Hematopoietic multipotent progenitor cell treated with erythropoietin and hydrocortisone succinate and interleukin-3 and kit ligand, for 15 days (in vitro differentiated cells): ENCODE results near the gene SCYL3.
"Not testable (repeated sequence)": the region's sequence is repeated elsewhere in the genome, so short reads cannot be mapped to it uniquely, and the experiment has no call there.

Experiments
- DNase-seq: peaks from one replicate; pipeline ENCODE4 v3.0.0-alpha.2; 2015; ENCODE audit warnings: low spot score

SCYL3 gene

DNA sequence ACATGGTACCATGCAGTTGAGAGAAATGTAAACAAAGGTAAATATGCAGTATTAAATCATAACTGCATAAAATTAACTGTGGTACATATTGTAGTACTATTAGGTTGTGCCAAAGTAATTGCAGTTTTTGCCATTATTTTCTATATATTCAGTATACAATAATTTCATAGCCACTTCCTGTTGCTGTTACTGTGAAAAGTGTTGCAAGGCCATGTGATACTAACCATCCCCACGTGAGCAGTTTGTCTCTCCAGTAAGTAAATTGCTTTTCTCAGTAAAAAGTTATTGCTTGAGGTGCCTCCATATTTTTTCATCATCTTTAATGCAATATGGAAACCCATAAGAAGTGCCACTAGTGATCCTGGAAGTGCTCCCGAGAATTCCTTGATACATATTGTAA lies 79.4 kb downstream of the SCYL3 start:
- DNase-seq: no peak

DNA sequence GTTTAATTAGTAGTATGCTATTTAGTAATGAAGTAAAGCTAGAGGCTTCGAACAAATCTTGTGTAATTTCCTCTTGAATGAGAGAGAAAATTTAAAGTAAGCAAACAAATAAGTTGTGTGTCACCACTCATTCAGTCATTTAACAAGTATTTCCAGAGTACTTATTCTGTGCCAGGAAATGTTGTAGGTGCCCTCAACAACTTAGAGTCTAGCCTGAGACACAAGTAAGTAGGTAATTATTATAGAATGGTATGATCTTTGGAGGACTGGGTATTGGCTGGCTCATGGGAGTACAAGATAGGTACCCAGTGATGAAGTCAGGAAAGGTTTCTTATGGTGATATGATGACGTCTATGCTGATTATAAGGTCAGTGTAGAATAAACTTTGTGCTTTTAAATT lies 81.6 kb downstream of the SCYL3 start:
- DNase-seq: no peak

DNA sequence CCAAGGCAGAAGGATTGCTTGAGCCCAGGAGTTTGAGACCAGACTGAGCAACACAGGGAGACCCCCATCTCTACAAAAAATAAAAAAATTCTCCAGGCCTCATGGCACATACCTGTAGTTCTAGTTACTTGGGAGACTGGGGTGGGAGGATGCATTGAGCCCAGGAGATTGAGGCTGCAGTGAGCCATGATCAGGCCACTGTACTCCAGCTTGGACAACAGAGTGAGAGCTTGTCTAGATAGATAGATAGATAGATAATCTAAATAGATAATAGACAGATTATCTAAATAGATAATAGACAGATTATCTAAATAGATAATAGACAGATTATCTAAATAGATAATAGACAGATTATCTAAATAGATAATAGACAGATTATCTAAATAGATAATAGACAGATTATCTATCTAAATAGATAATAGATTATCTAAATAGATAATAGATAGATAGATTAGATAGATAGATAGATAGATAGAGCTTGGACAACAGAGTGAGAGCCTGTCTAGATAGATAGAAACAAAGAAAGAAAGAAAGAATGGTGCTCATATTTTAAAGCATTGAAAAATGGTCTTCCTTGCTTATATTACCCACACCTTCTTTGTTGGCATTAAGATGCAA lies 82.2 kb downstream of the SCYL3 start:
- DNase-seq: not testable (repeated sequence)

DNA sequence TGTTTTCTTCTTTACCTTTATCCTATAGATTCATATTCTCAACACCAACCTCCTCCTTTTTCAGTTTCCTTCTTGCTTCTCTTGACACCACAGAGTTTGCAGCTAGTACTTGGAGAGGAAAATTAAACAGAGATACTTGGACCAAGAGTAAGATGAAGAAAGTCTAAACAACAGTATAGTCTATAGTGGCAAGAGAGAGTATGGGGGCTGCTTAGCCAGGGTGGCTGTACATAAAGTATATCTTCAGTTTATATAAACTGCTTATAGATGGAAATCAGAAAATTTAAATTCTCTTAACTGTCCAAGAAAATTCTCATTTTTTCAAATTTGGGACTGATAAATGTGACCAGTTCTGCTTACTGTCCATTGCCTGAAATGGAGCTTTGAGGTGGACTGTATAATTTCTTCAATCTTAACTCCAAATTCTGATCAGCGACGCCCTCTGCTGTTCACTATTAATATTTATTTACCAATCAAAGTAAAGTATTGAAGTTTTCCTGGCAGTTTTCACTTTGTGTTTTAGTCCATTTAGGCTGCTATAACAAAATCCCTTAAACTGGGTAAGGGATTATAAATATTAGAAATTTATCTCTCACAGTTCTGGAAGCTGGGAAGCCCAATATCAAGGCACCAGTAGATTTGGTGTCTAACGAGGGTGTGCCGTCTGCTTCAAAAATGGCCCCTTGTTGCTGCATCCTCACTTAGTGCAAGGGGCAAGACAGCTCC lies 84.2 kb downstream of the SCYL3 start:
- DNase-seq: peak; percentile 63

GRCh38 chr1:169804941-169805340 lies 88.8 kb downstream of the SCYL3 start:
- DNase-seq: no peak

DNA sequence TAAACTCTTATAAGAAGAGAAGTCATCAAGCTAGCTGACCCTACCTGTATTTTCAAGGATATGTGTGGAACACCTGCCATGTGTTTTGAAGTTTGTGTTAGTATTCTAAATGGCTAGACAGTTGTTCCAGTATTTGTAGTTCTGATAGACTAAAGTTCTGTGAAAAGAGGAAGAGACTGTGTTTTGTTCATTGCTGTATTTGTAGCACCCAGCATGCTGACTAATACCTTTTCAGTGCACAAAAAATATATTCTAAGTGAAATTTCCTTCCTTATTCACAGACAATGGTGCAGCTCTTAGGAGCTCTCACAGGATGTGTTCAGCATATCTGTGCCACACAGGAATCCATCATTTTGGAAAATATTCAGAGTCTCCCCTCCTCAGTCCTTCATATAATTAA lies 90.8 kb downstream of the SCYL3 start:
- DNase-seq: no peak
